T-helper 2 cell (primary cell): ENCODE data around the gene CEP78.
A peak's percentile ranks its signal among the peaks of the same experiment; 100 is the strongest.

Source experiments
- DNase-seq, 5 experiments: peaks; one replicate each; pipeline versions ENCODE4 v3.0.0 to v3.0.0-alpha.2; 2012 to 2022

CEP78 gene

GRCh38 chr9:78288214-78288892 lies 52.5 kb downstream of the CEP78 start:
- no peak for DNase-seq

GRCh38 chr9:78289474-78289873 lies 53.6 kb downstream of the CEP78 start:
- no peak for DNase-seq

- DNase-seq: no peak
Observed at GRCh38 chr9:78291240-78291925, 55.5 kb downstream of the CEP78 start.

GRCh38 chr9:78292026-78292425 lies 56.2 kb downstream of the CEP78 start:
- no peak for DNase-seq

GRCh38 chr9:78292716-78293497 lies 57.0 kb downstream of the CEP78 start:
- peak in 1 of 5 experiments; percentile 56 for DNase-seq

- DNase-seq: no peak
Observed at GRCh38 chr9:78294290-78295176, 58.7 kb downstream of the CEP78 start.

GRCh38 chr9:78295177-78295575 lies 59.3 kb downstream of the CEP78 start:
- DNase-seq: no peak

GRCh38 chr9:78295731-78296130 lies 59.9 kb downstream of the CEP78 start:
- DNase-seq: no peak

GRCh38 chr9:78296201-78296892 lies 60.5 kb downstream of the CEP78 start:
- no peak for DNase-seq

- peak; percentile 75 to 98 (median 84) for DNase-seq
Observed at GRCh38 chr9:78296893-78297671, 61.2 kb downstream of the CEP78 start, which contains the start of gene PSAT1. Gene PSAT1, plus strand, starts transcription at chr9:78297125. Its CDS starts 86 bp downstream, at chr9:78297211.

GRCh38 chr9:78297672-78297961 lies 61.7 kb downstream of the CEP78 start:
- no peak for DNase-seq

GRCh38 chr9:78298046-78298765 lies 62.3 kb downstream of the CEP78 start:
- DNase-seq: no peak

- no peak for DNase-seq
Observed at GRCh38 chr9:78300209-78300608, 64.3 kb downstream of the CEP78 start.

GRCh38 chr9:78301466-78301865 lies 65.6 kb downstream of the CEP78 start:
- no peak for DNase-seq

GRCh38 chr9:78303377-78304062 lies 67.6 kb downstream of the CEP78 start:
- DNase-seq: no peak

GRCh38 chr9:78304357-78304756 lies 68.5 kb downstream of the CEP78 start:
- no peak for DNase-seq

- no peak for DNase-seq
Observed at GRCh38 chr9:78306222-78307076, 70.6 kb downstream of the CEP78 start.

- no peak for DNase-seq
Observed at GRCh38 chr9:78307360-78307759, 71.5 kb downstream of the CEP78 start.

- DNase-seq: no peak
Observed at GRCh38 chr9:78309066-78309465, 73.2 kb downstream of the CEP78 start.
